T-helper 1 cell treated with Interleukin-12 subunit alpha and Interleukin-12 subunit beta and Interleukin-4 antibody, amounts not matched to agents 30 μg/mL and 1 μg/mL, for 36 hours (primary cell): Measurements from ENCODE around the gene SERTAD2.
A peak's percentile ranks its signal among the peaks of the same experiment; 100 is the strongest.

Experiments used
- H3K27ac Mint-ChIP-seq: one replicate; pipeline ENCODE4 v1.8.0; 2021; ENCODE audit warnings: mild to moderate bottlenecking, mixed read lengths
- H3K27me3 Mint-ChIP-seq: one replicate; pipeline ENCODE4 v1.8.0; 2021; ENCODE audit warnings: low read depth, mixed read lengths
- H3K36me3 Mint-ChIP-seq: one replicate; pipeline ENCODE4 v1.8.0; 2021; ENCODE audit warnings: low read depth, mixed read lengths
- H3K4me1 Mint-ChIP-seq: one replicate; pipeline ENCODE4 v1.8.0; 2021; ENCODE audit warnings: low read depth, mixed read lengths
- H3K4me3 Mint-ChIP-seq: one replicate; pipeline ENCODE4 v1.8.0; 2021; ENCODE audit warnings: mild to moderate bottlenecking, moderate library complexity, mixed read lengths
- H3K9me3 Mint-ChIP-seq: one replicate; pipeline ENCODE4 v1.8.0; 2021; ENCODE audit warnings: mixed read lengths

Gene SERTAD2

DNA sequence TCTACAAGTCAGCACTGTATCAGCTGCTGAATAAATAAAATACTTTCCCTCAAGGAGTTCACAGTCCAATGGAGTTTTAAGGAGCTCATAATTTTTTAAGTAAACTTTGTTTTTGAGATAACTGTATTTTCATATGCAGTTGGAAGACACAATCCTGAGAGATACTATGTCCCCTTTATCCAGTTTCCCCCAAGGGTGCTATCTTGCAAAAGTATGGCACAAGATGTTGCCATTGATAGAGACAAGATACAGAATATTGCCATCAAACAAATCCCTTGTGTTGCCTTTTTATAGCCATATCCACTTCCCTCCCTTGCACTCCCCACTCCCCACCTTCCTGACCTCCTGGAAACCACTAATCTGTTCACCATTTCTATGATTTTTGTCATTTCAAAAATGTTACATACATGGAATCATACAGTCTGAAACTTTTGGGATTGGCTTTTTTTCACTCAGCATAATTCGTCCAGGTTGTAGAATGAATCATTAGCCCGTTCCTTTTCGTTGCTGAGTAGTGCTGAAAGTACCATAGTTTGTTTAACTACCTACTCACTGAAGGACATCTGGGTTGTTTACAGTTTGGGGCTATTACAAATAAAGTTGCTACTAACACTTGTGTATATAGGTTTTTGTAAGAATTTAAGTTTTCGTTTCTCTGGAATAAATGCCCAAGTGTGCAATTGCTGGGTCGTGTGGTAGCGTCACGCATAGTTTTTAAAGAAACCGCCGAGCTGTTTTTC, 30.2 kb upstream of the SERTAD2 start:
- Mint-ChIP-seq H3K27me3 (no peaks in the 10 kb centered on the region), H3K4me1 (peaks cover 19% of the 10 kb centered on the region), H3K4me3 (no peak overlapping the region), H3K27ac (no peak overlapping the region), H3K9me3 (no peaks in the 10 kb centered on the region), H3K36me3 (peaks cover 10% of the 10 kb centered on the region)

DNA sequence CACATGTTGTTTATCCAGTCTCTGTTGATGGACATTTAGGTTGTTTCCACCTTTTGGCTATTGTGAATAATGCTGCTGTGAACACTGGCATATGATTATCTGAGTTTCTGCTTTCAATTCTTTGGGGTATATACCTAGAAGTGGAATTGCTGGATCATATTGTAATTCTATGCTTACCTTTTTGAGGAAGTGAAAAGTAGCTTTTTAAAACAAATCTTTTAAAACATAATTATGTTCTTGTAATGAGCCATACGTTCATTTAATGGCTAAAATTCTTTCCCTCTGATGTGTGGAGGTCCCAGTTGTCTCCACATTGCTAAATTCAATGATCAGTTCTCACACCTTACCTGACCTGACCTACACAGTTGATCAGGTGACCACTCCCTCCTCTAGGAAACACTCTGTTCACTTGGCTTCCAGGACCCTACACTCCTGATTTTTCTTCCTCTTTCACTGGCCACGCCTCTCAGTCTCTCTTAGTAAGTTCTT, 27.8 kb upstream of the SERTAD2 start:
- H3K4me3 Mint-ChIP-seq: no peak overlapping the region
- H3K27ac Mint-ChIP-seq: no peak overlapping the region
- H3K27me3 Mint-ChIP-seq: no peaks in the 10 kb centered on the region
- H3K36me3 Mint-ChIP-seq: peaks cover 7% of the 10 kb centered on the region
- H3K9me3 Mint-ChIP-seq: no peaks in the 10 kb centered on the region
- peaks cover 24% of the 10 kb centered on the region for H3K4me1 Mint-ChIP-seq

DNA sequence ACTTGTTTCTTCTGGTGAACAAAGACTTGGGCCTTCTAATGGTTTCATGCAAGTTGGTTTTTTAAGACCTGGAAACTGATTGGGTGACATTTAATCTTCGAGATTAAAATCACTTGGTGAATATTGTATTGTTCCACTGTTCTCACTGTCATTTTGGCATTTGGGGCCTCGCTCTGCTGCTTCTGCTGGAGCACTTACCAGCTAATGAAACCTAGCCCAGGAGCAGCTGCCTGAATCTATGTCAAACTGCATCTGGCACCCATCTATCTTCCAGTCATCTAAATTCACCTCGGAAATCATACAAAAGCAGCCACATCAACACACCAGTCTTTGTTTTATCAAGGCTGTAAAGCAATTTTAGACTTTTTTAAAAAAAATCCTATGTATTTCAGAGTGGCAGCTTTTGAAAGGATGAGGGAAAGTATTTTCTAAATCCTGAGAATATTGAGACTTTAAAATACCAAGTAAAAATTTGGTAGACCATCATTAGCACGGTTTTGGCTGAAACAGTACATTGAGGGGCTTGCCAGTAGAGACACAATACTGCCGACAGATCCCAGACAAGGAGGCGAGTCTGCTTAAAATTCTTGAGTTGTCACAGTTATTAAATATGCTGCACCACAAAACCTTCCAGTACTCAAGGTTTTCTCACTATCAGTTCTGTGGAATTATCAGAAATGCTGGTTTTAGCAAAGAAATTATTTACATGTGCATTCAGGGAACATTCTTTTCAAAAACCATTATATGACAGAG, 26.1 kb upstream of the SERTAD2 start:
- H3K9me3 Mint-ChIP-seq: no peaks in the 10 kb centered on the region
- H3K36me3 Mint-ChIP-seq: peaks cover 5% of the 10 kb centered on the region
- H3K4me3 Mint-ChIP-seq: peak overlapping the region; percentile 4
- H3K27ac Mint-ChIP-seq: peak overlapping the region; percentile 44
- H3K4me1 Mint-ChIP-seq: peaks cover 30% of the 10 kb centered on the region
- H3K27me3 Mint-ChIP-seq: no peaks in the 10 kb centered on the region

DNA sequence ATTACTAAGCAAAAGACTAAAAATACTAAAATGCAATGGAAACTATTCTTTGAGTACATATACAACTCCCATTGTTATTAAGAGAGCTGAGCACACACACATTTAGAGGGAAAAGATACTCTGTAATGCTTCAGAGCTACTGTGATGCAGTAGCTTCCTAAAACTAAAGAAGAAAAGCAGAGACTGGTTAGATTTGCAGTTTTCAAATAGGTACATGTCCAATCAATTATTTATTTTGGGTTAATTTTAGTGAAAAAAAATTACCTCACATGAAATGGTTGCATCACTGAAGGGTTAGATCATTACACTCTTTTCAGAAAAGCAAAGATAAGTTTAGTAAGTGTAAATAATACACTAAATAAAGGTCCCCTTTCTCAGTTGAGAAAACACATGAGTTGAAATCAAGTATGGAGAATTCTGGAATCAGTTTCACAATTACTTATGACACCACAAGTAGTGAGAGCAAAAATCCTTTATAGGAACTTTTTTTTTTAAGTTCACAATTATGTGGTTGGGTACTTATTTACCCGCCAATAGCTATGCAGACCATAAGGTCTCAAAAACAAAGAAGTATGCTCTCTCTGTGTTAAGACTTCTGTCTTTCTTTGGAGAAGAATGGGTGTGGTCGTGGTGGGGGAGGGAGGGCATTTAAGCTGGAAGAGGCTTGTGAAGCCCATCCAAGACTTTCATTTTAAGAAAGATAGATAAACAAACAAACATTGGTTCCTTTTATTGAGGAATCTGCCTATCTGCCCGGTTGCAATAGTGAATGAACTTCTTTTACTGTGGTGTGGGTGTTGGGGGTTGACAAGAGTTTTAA, 25.3 kb upstream of the SERTAD2 start:
- H3K4me3 Mint-ChIP-seq: peak overlapping the region; percentile 4
- no peak overlapping the region for H3K27ac Mint-ChIP-seq
- H3K36me3 Mint-ChIP-seq: peaks cover 4% of the 10 kb centered on the region
- H3K4me1 Mint-ChIP-seq: peaks cover 32% of the 10 kb centered on the region
- no peaks in the 10 kb centered on the region for H3K9me3 Mint-ChIP-seq
- no peaks in the 10 kb centered on the region for H3K27me3 Mint-ChIP-seq

DNA sequence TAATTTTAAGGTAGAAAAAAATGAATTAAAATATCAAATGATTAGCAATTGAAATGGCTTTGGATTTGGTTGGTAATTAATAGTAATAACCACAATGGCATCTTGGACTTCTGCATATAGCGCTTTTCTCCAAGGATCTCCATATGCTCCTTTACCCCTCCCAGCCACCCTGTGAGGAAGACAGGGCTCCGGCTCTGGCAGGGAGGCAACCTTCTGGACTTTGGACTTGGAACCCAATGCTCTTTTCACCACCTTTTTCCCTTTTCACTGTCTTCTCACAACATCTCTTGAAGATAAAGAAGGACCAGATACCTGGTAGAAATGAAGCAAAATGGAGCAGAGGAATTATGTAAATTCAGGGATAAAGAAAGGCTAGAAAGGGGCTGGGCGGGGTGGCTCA, 23.8 kb upstream of the SERTAD2 start:
- H3K9me3 Mint-ChIP-seq: no peaks in the 10 kb centered on the region
- H3K27ac Mint-ChIP-seq: no peak overlapping the region
- no peak overlapping the region for H3K4me3 Mint-ChIP-seq
- peaks cover 36% of the 10 kb centered on the region for H3K4me1 Mint-ChIP-seq
- no peaks in the 10 kb centered on the region for H3K27me3 Mint-ChIP-seq
- H3K36me3 Mint-ChIP-seq: peaks cover 3% of the 10 kb centered on the region

DNA sequence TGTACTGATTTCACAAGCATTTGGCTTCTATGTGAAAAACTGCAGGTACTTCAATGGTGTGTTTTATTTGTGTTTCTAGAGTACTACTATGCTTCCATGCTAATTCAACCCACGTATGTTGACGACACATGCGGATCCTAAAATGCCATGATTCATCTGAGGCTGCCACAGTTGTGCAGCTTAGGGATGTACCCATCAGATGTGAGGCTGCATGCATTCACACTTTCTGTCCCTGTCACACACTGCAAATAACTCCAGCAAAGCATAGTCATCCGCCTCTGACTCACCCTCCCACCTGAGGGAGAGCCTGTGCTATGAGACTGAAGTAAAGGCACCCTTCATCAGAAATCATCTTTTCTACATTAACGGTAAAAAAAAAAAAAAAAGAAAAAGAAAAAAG, 22.1 kb upstream of the SERTAD2 start:
- H3K36me3 Mint-ChIP-seq: peaks cover 3% of the 10 kb centered on the region
- H3K9me3 Mint-ChIP-seq: no peaks in the 10 kb centered on the region
- H3K4me1 Mint-ChIP-seq: peaks cover 31% of the 10 kb centered on the region
- peak overlapping the region; percentile 7 for H3K27ac Mint-ChIP-seq
- no peaks in the 10 kb centered on the region for H3K27me3 Mint-ChIP-seq
- H3K4me3 Mint-ChIP-seq: no peak overlapping the region

DNA sequence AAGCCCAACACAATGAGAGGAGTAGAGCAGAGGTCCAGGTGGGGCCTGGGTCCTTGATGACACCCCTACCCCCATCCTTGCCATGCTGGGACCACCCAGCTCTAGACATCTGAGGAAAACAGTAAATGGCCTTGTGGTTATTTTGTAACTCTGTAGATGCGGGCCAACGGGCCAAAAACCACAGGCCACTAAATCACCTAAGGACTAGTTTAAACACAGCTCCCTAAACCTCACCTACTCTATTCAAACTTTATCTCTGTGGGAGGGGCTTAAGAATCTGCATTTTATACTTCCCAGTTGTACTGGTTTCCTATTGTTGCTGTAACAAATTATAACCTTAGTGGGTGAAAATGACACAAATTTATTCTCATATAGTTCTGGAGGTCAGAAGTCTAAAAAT, 19.0 kb upstream of the SERTAD2 start:
- H3K36me3 Mint-ChIP-seq: peaks cover 6% of the 10 kb centered on the region
- no peaks in the 10 kb centered on the region for H3K9me3 Mint-ChIP-seq
- H3K4me1 Mint-ChIP-seq: peaks cover 23% of the 10 kb centered on the region
- no peaks in the 10 kb centered on the region for H3K27me3 Mint-ChIP-seq
- H3K27ac Mint-ChIP-seq: no peak overlapping the region
- no peak overlapping the region for H3K4me3 Mint-ChIP-seq

DNA sequence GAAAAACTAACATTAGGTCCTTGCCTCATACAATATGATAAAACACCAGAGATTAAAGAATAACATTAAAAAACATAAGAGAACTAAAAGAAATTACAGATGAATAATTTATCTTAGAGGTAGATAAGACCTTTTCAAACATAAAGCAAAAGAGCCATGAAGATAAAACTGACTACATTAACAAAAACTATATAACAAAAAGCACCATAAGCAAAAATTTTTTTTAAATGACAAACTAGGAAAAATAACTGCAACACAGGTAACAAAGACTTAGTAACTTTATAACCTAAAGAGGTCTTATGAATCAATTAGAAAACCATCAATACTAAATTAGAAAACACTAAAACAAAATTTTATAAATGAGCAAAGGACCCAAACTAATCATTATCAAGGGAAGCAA, 16.3 kb upstream of the SERTAD2 start:
- H3K27me3 Mint-ChIP-seq: no peaks in the 10 kb centered on the region
- H3K4me1 Mint-ChIP-seq: peaks cover 29% of the 10 kb centered on the region
- H3K9me3 Mint-ChIP-seq: no peaks in the 10 kb centered on the region
- H3K4me3 Mint-ChIP-seq: no peak overlapping the region
- no peak overlapping the region for H3K27ac Mint-ChIP-seq
- peaks cover 4% of the 10 kb centered on the region for H3K36me3 Mint-ChIP-seq

DNA sequence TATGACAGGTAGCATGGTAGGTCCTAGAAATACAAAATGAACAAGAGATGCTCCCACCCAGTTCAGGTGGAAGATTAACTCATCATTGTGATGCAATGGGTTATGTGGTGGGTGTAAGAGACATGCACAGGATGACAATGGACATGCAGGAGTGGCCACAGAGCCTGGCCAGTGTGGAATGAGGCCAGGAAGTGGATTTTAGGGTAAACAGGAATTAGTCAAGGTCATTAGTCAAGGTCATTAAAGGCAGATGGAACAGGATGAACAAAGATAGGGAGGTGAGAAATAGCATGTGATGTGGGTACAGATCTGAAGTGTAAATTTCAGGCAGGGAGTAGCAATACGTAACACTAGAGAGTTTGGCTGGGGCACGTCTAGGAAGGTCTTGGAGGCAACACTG, 15.6 kb upstream of the SERTAD2 start:
- H3K27ac Mint-ChIP-seq: no peak overlapping the region
- H3K4me3 Mint-ChIP-seq: no peak overlapping the region
- peaks cover 4% of the 10 kb centered on the region for H3K36me3 Mint-ChIP-seq
- H3K9me3 Mint-ChIP-seq: no peaks in the 10 kb centered on the region
- H3K27me3 Mint-ChIP-seq: no peaks in the 10 kb centered on the region
- H3K4me1 Mint-ChIP-seq: peaks cover 28% of the 10 kb centered on the region

DNA sequence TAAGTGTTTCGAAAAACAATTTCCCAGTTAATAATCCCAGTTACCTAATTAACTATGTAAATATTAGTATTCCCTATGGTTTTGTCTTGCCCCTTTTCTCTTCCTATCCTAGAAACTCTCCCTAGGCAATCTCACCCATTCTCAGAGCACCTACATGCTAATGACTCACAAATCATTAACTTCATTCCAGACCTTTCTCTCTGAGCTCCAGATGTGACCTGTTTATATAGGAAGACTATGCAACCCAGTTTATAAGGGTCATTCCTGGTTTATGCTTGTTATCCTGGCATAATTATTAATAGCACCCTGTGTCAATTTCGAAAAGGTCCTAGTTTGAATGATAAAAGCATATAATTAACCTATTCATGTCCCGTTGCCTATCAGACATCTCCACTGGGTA, 14.8 kb upstream of the SERTAD2 start:
- no peaks in the 10 kb centered on the region for H3K27me3 Mint-ChIP-seq
- no peak overlapping the region for H3K27ac Mint-ChIP-seq
- peaks cover 34% of the 10 kb centered on the region for H3K4me1 Mint-ChIP-seq
- no peaks in the 10 kb centered on the region for H3K9me3 Mint-ChIP-seq
- H3K4me3 Mint-ChIP-seq: no peak overlapping the region
- H3K36me3 Mint-ChIP-seq: peaks cover 4% of the 10 kb centered on the region

DNA sequence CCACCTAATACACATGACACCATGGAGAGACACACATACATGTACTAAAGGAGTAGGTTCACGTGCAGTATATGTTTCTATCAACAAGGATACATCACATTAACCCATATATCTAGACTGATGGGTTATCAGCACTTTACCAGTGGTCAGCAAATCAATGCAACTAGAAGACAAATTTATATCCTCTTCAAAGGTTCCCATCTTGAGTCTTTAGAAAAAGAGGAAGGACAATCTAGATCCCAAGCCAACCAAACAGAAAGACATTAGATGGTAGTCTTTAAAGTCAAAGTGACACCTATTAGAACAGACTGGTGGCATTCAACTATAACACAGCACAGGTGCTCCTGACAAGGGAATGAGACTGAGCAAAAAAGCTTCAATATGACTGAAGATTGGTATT, 13.8 kb upstream of the SERTAD2 start:
- Mint-ChIP-seq H3K36me3 (peaks cover 4% of the 10 kb centered on the region), H3K9me3 (no peaks in the 10 kb centered on the region), H3K27me3 (no peaks in the 10 kb centered on the region), H3K27ac (peak overlapping the region; percentile 84), H3K4me1 (peaks cover 31% of the 10 kb centered on the region), H3K4me3 (peak overlapping the region; percentile 56)

DNA sequence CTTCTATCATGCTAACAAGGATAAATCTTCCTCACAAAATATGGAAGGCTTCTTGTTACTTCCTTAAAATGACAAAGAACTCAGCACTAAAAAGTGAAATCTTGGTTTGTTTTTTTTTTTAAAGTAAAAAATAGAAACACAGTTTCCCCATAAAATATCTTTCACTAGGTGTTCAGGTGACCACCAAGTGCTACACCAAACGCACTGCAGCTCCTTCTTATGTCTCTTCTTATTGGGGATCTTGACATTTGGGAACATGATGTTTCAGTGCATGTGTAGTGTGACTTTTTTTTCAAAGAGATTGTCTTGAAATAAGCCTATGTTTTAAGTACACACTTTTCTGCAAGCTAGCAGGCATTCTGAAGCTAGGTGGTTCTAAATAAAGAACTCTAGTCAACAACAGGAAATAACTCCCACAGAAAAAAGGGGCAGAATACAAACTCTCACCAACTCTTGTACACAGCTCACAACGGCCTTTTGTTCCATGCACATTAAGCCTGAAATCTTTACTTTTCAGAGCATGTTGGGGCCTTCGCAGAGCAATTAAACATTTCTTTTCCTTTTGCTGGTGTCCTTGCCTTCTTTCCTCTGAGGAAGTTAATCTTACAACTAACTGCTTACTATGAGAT, 13.2 kb upstream of the SERTAD2 start:
- H3K4me3 Mint-ChIP-seq: peak overlapping the region; percentile 56
- peak overlapping the region; percentile 84 for H3K27ac Mint-ChIP-seq
- no peaks in the 10 kb centered on the region for H3K9me3 Mint-ChIP-seq
- H3K4me1 Mint-ChIP-seq: peaks cover 30% of the 10 kb centered on the region
- H3K36me3 Mint-ChIP-seq: peaks cover 4% of the 10 kb centered on the region
- no peaks in the 10 kb centered on the region for H3K27me3 Mint-ChIP-seq

DNA sequence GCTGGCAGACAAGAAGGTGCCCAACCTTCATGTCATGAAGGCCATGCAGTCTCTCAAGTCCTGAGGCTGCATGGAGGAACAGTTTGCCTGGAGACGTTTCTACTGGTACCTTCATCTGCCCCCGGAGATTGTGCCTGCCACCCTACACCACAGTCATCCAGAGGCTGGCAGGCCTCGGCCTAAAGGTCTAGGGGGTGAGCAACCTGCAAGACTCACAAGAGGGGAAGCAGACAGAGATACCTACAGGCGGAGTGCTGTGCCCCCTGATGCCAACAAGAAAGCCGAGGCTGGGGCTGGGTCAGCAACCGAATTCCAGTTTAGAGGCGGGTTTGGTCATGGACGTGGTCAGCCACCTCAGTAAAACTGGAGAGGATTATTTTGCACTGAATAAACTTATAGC, 12.0 kb upstream of the SERTAD2 start:
- Mint-ChIP-seq H3K27ac (no peak overlapping the region), H3K27me3 (no peaks in the 10 kb centered on the region), H3K9me3 (no peaks in the 10 kb centered on the region), H3K4me3 (no peak overlapping the region), H3K4me1 (peaks cover 33% of the 10 kb centered on the region), H3K36me3 (peaks cover 4% of the 10 kb centered on the region)

DNA sequence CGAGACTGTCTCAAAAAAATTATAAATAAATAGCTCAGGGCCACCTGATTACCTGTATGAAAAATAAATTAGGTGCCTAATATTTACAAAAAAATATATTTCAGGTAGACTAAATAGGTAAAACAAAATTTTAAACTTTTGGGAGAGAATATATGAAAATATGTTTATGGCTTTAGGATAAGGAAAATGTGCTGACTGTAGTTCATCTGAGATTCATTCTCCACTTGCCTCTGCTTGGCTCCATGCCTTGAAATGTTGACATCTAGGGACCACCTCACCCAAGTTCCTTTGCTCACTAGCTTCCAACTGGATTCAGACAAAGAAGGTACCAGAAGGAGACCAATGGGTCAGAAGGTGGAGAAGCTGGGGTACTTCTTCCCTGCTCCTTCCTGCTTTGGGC, 9.7 kb upstream of the SERTAD2 start:
- Mint-ChIP-seq H3K27ac (no peak overlapping the region), H3K4me3 (no peak overlapping the region), H3K4me1 (peaks cover 41% of the 10 kb centered on the region), H3K27me3 (no peaks in the 10 kb centered on the region), H3K36me3 (peaks cover 4% of the 10 kb centered on the region), H3K9me3 (no peaks in the 10 kb centered on the region)
